NCI-H446 treated with DMSO at 0.1 percent for 48 hours (cell line): ENCODE results near the gene ZNF280D.
A peak's percentile ranks its signal among the peaks of the same experiment; 100 is the strongest.

Experiments used
- DNase-seq: peaks from one replicate; lab custom pipeline; 2025; lab: John Stamatoyannopoulos, UW

Gene ZNF280D

GRCh38 chr15:56752986-56753385 lies 19.7 kb upstream of the ZNF280D start:
- DNase-seq = no peak

GRCh38 chr15:56749982-56750381 lies 16.7 kb upstream of the ZNF280D start:
- DNase-seq = no peak

DNA sequence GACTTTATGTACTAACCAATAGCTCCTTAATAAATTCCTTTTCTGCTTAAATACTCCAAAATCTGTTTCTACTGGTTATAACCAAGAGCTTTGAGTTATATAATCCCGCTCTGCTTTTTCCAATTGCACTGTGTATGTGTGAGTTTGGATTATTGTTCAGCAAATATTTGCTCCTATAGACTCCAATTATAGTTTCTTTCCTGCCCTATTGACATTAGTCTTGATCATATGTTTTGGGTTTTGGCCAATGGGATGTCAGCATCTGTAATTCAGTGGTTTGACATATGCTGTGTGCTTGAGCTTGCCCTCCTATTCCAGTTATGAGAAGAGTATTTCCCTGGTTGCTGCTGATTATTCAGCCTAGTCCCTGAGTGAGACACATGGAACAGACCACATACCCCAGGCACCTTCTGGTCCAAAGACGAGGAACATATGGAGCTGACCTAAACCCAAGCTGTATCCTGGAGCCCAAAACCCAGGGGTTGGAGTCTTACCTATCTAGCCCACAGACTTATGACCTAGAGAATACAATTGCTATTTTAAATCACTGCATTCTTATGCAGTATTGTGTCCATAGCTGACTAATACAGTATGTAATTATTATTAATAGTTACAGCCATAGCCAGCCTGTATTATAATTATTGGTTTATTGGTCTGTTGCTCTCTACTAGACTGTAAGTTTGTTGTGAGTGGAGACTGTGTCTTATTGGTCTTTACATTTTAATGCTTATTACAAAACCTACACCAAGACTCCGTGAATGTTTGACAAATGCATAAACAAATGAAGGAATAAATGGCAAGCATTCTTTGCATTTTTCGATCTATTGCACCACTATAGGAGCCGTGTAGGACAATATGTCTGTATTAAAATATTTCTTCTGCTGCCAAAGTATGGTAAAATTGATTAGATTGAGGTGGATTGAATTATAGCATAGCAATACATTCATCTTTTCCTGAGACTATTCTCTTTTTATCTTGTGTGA lies 11.7 kb upstream of the ZNF280D start:
- no peak for DNase-seq

GRCh38 chr15:56741541-56741940 lies 8.2 kb upstream of the ZNF280D start:
- no peak for DNase-seq

DNA sequence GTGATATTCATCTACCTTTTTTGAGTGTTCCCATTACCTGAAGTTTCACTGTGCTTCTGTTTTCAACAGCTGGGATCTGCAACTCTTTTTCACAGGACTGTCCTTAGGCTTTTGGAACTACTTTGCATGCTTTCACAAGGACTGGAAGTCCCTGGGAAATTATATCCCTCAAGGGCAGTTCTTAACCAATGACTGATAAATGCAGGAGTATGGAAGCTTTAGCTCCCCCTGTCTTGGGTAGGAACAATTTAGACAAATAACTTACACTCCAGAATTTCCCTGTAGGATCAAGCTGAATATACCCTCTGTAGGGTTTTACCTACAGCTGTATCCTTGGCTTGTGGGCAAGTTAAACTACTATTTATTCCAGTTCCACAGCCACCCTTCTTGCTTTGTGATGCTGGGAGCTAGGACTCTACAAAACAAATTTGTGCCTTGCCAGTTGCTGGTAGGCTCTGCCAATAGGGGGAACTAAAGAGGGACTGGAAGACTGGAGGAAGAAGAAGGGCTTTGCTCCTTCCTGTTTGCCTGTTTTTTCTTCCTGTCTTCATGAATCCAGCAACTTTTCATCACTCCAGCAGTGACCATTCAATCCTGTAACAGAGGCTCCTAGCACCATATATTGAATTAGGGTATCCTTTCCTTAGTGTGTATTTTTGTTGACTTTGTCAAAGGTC lies 6.8 kb upstream of the ZNF280D start:
- no peak for DNase-seq

GRCh38 chr15:56739474-56739873 lies 6.2 kb upstream of the ZNF280D start:
- no peak for DNase-seq

- no peak for DNase-seq
These were observed 4.5 kb upstream of the ZNF280D start for GRCh38 chr15:56737791-56738190.

GRCh38 chr15:56736881-56737707 lies 3.8 kb upstream of the ZNF280D start:
- DNase-seq = no peak

- no peak for DNase-seq
These were observed 3.0 kb upstream of the ZNF280D start for GRCh38 chr15:56736308-56736707.

- DNase-seq = no peak
These were observed 2.3 kb upstream of the ZNF280D start for GRCh38 chr15:56735589-56735988.

- DNase-seq = no peak
These were observed 815 bp upstream of the ZNF280D start for GRCh38 chr15:56734013-56734635.

DNA sequence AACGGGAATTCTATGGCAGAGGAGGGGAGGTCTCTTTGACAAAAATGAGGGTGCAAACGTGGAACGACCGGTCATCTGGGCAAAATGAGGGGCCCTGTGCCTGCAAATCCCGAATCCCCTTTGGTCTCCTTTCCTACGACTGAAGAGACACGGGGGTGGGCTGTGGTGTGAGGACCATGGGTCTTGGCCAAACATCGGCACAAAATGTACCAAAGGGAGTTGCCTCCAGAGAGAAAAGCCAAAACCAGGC lies 498 bp downstream of the ZNF280D start:
- DNase-seq = peak; percentile 43

DNA sequence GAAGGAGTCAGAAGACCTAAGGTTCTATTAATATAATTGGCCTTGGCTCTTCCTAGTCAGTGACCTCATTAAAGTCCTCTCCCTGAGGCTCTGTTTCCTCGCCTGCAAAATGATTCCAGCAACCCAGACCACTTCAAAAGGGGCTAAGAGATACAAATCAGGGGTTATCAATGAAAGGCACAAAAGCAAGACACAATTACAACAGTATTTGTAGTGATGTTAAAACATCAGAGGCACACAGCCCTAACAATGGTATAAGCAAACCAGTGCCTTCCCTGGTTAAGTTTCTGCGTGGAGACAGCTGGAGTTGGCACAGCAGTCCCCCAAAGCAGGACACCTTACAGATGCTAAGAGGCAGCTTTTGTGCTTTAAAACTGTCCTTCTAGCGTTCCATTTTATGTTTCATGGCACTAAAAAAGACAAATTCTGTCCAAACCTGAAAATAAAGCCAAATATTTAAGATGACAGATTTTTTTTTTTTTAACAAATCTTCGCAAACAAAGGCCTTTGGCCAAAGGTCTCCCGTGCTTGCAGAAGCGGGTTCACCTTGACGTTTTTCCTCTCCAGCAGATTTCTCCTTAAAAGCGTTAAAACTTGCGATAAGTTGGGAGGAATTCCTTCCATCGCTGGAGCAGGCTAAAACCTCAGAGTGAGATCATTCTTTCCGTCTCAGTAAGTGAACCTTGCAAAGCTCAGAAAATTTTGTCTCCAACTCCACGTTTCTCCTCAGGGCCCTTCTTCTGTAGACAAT lies 999 bp downstream of the ZNF280D start:
- no peak for DNase-seq

DNA sequence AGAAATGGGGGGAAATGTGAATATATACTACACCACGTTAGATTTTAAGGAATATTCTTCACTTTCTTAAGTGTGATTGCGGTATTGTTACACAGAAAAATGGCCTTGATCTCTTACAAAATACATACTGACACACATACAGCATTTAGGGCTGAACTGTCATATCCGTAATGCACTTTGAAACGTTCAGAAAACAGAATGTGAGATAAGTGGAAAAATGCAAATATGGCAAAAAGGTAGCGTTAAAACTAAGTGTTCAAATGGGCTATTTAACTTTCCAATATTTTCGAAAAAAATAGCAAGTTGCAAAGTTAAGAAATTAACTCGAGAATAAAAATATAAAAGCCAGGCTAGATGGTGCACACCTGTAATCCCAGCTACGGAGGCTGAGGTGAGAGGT lies 1.8 kb downstream of the ZNF280D start:
- no peak for DNase-seq

DNA sequence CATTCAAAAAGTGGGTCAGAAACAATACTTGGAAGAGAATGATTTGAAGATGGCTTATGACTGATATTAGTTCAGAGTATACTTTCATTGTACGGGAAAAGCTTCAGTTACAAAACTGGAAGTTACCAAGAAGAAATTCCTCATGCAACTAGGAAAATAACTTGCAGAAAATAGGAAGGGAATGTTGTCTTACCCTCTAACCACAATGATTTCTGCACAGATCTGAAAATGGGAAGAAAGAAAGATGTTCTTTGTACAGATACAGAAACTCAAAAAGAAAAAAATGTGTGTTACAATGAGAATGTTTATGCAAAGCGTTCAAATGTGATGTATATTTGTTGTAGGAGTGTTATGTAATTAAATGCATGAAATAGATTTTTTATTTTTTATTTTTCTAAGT lies 3.7 kb downstream of the ZNF280D start:
- no peak for DNase-seq

- no peak for DNase-seq
These were observed 7.9 kb downstream of the ZNF280D start for GRCh38 chr15:56725386-56725785.

DNA sequence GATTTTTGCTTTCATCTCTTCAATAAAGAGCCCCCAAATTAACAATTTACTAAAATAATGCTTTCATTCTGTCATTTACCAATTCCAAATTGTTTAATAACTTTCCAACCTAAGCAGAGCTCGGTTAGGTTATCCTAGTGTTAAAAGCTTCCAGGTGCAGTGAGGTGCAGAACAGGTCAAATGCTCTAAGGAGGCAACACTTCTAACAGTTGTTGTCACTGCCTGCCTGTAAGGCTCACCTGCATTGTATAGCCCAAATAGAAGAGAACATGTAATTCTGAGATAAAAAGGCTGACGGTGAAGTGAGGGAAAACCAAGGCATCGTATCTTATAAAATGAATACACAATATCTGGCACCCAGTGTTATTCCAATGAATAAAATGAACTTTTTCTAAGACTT lies 9.1 kb downstream of the ZNF280D start:
- no peak for DNase-seq

- DNase-seq = no peak
These were observed 9.5 kb downstream of the ZNF280D start for GRCh38 chr15:56723787-56724186.

GRCh38 chr15:56719774-56720555 lies 13.3 kb downstream of the ZNF280D start:
- DNase-seq = no peak

DNA sequence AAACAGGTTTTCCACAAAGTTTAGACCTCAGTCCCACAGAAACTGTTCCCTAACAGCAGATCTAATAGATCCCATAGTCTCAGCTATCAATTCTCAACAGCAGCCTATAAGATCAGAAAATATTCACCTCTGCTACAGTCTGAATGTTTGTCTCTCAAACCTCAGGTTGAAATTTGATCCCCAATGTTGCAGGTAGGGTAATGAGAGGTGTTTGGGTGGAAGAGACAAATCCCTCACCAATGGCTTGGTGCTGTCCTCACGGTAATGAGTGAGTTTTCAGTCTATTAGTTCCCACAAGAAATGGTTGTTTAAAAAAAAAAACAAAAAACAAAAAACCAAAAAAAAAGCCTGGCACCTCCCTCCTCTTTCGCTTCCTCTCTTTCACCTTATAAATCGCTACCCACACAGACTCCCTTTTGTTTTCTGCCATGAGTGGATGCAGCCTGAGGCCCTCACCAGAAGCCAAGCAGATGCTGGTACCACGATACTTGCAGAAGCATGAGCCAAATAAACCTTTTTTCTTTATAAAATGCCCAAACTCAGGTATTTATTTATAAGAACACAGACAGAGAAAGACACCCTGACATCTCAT lies 14.2 kb downstream of the ZNF280D start:
- DNase-seq = no peak
